Esophagus squamous epithelium (tissue), 5 donors: ENCODE measurements around the gene LIN9. TPM values are rescaled to one million over a fixed set of nuclear protein-coding genes. Genes with fewer than 3 reads are reported as not detected.

Experiments
- DNase-seq: peaks from one replicate; lab custom pipeline; 2025; lab: John Stamatoyannopoulos, UW
- H3K27ac ChIP-seq, 4 donors: fragments of 200-600 bp; sonication (generic); one replicate each; pipeline ENCODE4 v1.5.1; 2016 to 2019; ENCODE audit warnings: mild to moderate bottlenecking in 1 of 4
- H3K27me3 ChIP-seq, 4 donors: fragments of 200-600 bp; sonication (generic); 1 replicate in 3 of 4; 2 replicates in 1 of 4; pipeline versions ENCODE4 v1.5.1 to v1.6.0; 2017 to 2021; ENCODE audit warnings: antibody characterized with exemption in 1 of 4
- H3K36me3 ChIP-seq, 3 donors: fragments of 200-600 bp; sonication (generic); one replicate each; pipeline ENCODE4 v1.5.1; 2016 to 2019
- H3K4me1 ChIP-seq, 3 donors: fragments of 200-600 bp; sonication (generic); one replicate each; pipeline ENCODE4 v1.5.1; 2017 to 2019
- H3K4me3 ChIP-seq, 4 donors: fragments of 200-600 bp; sonication (generic); 1 replicate in 3 of 4; 2 replicates in 1 of 4; pipeline ENCODE4 v1.5.1; 2016 to 2019; ENCODE audit warnings: mild to moderate bottlenecking in 2 of 4, moderate library complexity in 1 of 4
- H3K9me3 ChIP-seq, 3 donors: fragments of 200-600 bp; sonication (generic); one replicate each; pipeline ENCODE4 v1.5.1; 2016 to 2019
- POLR2A ChIP-seq, 4 donors: fragments of 450-650 bp; IDR thresholded peaks; one replicate each; pipeline ENCODE4 v1.6.1; 2017; ENCODE audit warnings: antibody characterized with exemption in 4 of 4, mild to moderate bottlenecking in 4 of 4, moderate library complexity in 3 of 4
- WGBS, 2 donors: methylation state at CpG; one replicate each; pipeline ENCODE4 v1.1.5; 2018; 5-methylcytosine and 5-hydroxymethylcytosine counted together
- intact Hi-C: fragments of 100-400 bp; cut with DNase I; formaldehyde crosslinking; loops from one replicate; pipeline ENCODE4 v1.15.0; 2022
- total RNA-seq, 4 donors: library from RNA; depleted of rRNA; stranded (reverse); fragments of >200 nt; gene quantifications; one replicate each; pipeline ENCODE4 v1.1.0, GENCODE V29; 2016
- TF ChIP-seq, protein P1 (sequence below), 6 experiments: fragments of 450-650 bp in 4 of 6; fragments of 200-600 bp in 2 of 6; sonication (generic) in 2 of 6; IDR thresholded peaks; one replicate each; pipeline ENCODE4 v1.5.1; 2016 to 2019; ENCODE audit warnings: antibody characterized with exemption in 6 of 6, mild to moderate bottlenecking in 4 of 6, moderate library complexity in 4 of 6
- donor health status: DM: yes; HTN: yes; CAD: no.

LIN9 gene
- total RNA-seq, 4 donors from 2014 or later = 2.2 to 7.2 (median 4.6) TPM

DNA sequence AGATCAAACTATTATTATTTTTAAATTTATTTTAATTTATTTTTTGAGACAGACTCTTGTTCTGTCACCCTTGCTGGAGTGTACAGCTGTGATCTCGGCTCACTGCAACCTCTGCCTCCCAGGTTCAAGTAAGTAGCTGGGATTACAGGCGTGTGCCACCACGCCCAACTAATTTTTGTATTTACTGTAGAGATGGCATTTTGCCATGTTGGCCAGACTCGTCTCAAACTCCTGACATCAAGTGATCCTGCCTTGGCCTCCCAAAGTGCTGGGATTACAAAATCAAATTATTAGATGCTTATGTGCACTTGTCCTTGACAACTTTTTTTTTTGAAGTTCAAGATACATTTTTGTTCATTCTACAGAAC lies 15.4 kb downstream of the LIN9 start:
- Histone ChIP-seq H3K27ac (no peak overlapping the region), H3K36me3 (peaks cover 0 to 63% (median 0%) of the 10 kb centered on the region in 3 donors), H3K4me1 (peaks cover 0 to 5% (median 0%) of the 10 kb centered on the region in 3 donors), H3K4me3 (no peak overlapping the region), H3K27me3 (no peaks in the 10 kb centered on the region), H3K9me3 (no peaks in the 10 kb centered on the region)
- TF ChIP-seq, protein P1, sequence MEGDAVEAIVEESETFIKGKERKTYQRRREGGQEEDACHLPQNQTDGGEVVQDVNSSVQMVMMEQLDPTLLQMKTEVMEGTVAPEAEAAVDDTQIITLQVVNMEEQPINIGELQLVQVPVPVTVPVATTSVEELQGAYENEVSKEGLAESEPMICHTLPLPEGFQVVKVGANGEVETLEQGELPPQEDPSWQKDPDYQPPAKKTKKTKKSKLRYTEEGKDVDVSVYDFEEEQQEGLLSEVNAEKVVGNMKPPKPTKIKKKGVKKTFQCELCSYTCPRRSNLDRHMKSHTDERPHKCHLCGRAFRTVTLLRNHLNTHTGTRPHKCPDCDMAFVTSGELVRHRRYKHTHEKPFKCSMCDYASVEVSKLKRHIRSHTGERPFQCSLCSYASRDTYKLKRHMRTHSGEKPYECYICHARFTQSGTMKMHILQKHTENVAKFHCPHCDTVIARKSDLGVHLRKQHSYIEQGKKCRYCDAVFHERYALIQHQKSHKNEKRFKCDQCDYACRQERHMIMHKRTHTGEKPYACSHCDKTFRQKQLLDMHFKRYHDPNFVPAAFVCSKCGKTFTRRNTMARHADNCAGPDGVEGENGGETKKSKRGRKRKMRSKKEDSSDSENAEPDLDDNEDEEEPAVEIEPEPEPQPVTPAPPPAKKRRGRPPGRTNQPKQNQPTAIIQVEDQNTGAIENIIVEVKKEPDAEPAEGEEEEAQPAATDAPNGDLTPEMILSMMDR (IDR thresholded peaks at IDR 0.05) = no peak
- TF ChIP-seq POLR2A (IDR thresholded peaks at IDR 0.05) = no peak
- intact Hi-C loops = no loop called here
- 48 to 62% methylated on average over 4 of the region's 4 CpGs for WGBS, 2 donors
- DNase-seq = no peak

DNA sequence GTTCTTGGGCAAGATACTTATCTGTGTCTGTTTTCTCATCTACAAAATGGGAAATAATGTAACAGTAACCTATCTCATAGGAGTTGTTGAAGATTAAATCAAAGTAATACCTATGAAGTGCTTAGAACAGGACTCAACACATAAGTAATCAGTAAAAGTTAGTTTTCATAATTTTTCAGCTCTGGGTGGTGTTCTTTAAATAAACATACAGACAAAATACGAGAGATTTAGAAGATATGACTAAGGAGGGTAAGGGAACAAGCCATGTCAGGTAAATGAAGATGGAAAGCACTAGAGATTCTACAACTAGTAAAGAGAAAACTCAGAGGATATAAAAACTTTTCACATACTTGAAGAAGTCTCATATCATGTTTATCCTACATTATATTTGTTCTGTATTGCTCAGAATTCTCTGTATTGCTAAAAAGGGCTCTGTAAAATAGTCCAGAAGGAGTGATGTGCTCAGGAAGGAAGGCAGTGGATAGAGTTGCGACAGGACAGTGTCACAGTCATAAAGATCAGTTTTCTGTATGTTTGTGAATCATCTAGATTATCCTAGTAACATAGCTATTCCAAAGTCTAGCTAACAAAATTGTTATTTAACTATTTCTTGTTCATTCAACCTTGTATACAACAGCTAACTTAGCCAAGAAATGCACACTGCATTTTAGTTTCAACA lies 16.0 kb downstream of the LIN9 start:
- H3K9me3 ChIP-seq = no peaks in the 10 kb centered on the region
- peaks cover 0 to 58% (median 0%) of the 10 kb centered on the region in 3 donors for H3K36me3 ChIP-seq
- DNase-seq = no peak
- no peaks in the 10 kb centered on the region for H3K27me3 ChIP-seq
- no peak overlapping the region for H3K4me3 ChIP-seq
- TF ChIP-seq, protein P1 (IDR thresholded peaks at IDR 0.05) = no peak
- TF ChIP-seq POLR2A (IDR thresholded peaks at IDR 0.05) = no peak
- H3K4me1 ChIP-seq = peaks cover 0 to 5% (median 0%) of the 10 kb centered on the region in 3 donors
- intact Hi-C loops = no loop called here
- WGBS, 2 donors = 83 to 88% methylated on average over 2 of the region's 2 CpGs
- no peak overlapping the region for H3K27ac ChIP-seq

DNA sequence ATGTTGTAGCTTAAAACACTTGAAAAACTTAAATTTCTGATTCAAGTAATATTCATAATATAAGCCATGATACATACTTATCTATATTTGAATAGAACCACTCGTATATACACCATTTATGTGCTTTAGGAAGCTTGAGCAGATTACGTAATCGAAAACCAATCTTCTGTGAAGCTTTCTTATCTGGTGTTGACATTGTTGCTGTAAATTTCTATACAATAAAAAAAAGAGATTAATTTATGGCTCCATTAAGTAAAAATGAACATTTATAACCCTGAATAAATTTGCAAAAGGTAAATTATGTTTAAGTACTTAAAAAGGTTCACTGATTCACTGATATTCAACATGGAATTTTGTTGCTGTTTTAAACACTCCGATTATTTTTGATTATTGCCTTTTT lies 21.4 kb downstream of the LIN9 start:
- TF ChIP-seq, protein P1 (IDR thresholded peaks at IDR 0.05) = no peak
- TF ChIP-seq POLR2A (IDR thresholded peaks at IDR 0.05) = no peak
- WGBS, 2 donors = 87 to 94% methylated on average over 4 of the region's 4 CpGs
- no peaks in the 10 kb centered on the region for H3K4me1 ChIP-seq
- H3K9me3 ChIP-seq = no peaks in the 10 kb centered on the region
- intact Hi-C loops = no loop called here
- no peak overlapping the region for H3K4me3 ChIP-seq
- H3K27me3 ChIP-seq = no peaks in the 10 kb centered on the region
- peaks cover 0 to 44% (median 0%) of the 10 kb centered on the region in 3 donors for H3K36me3 ChIP-seq
- H3K27ac ChIP-seq = no peak overlapping the region
- no peak for DNase-seq

DNA sequence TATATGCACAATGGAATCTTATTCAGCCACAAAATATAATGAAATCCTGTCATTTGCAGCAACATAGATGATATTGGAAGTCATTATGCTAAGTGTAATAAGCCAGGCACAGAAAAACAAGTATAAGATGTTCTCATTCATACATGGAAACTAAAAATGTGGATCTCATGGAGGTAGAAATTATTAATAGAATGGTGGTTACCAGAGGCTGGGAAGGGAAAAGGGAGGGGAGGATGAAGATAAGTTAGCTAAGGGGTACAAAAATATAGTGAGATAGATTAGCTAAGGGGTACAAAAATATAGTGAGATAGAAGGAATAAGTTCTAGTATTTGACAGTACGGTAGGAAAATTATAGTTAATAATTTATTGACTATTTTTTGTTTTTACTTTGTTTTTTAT lies 27.9 kb downstream of the LIN9 start:
- DNase-seq = no peak
- H3K36me3 ChIP-seq = peaks cover 0 to 25% (median 0%) of the 10 kb centered on the region in 3 donors
- intact Hi-C loops = no loop called here
- 94 to 97% methylated on average over 1 of the region's 1 CpG for WGBS, 2 donors
- no peak overlapping the region for H3K4me3 ChIP-seq
- no peaks in the 10 kb centered on the region for H3K4me1 ChIP-seq
- no peak overlapping the region for H3K27ac ChIP-seq
- no peaks in the 10 kb centered on the region for H3K9me3 ChIP-seq
- no peaks in the 10 kb centered on the region for H3K27me3 ChIP-seq
- no peak for TF ChIP-seq POLR2A (IDR thresholded peaks at IDR 0.05)
- TF ChIP-seq, protein P1 (IDR thresholded peaks at IDR 0.05) = no peak

DNA sequence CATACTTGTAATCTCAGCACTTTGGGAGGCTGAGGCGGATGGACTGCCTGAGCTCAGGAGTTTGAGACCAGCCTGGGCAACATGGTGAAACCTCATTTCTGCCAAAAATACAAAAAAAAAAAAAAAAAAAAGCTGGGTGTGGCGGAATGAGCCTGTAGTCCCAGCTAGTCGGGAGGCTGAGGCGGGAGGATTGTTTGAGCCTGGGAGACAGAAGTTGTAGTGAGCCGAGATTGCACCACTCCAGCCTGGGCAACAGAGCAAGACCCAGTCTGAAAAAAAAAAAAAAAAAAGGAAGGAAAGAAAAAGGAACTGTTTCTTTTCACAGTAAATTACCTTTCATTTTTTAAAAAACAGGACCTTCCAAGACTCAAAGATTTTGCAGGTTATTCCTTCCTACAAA lies 29.5 kb downstream of the LIN9 start:
- H3K27ac ChIP-seq = no peak overlapping the region
- H3K27me3 ChIP-seq = no peaks in the 10 kb centered on the region
- H3K4me3 ChIP-seq = no peak overlapping the region
- no peak for DNase-seq
- WGBS, 2 donors = 83 to 87% methylated on average over 5 of the region's 5 CpGs
- peaks cover 0 to 19% (median 0%) of the 10 kb centered on the region in 3 donors for H3K36me3 ChIP-seq
- no peaks in the 10 kb centered on the region for H3K4me1 ChIP-seq
- TF ChIP-seq, protein P1 (IDR thresholded peaks at IDR 0.05) = no peak
- no peak for TF ChIP-seq POLR2A (IDR thresholded peaks at IDR 0.05)
- H3K9me3 ChIP-seq = no peaks in the 10 kb centered on the region
- intact Hi-C loops = no loop called here
